Measurements from ENCODE around the gene USF2. TPM values are rescaled to one million over a fixed set of nuclear protein-coding genes. Genes with fewer than 3 reads are reported as not detected.

Gene USF2
- total and polyA plus RNA-seq, 10 of the 15 experiments (the other 5 are each of a cell fraction or from before 2014, with no cell fraction given): 0.56 to 157 (median 65.5) TPM

GRCh38 chr19:35249146-35249847 is 19.5 kb upstream of the USF2 start (continued):
- no peak for TF ChIP-seq REST (IDR thresholded peaks at IDR 0.05; ENCODE audit: low read depth, low read length)
- TF ChIP-seq EZH2 (IDR thresholded peaks at IDR 0.05; ENCODE audit: borderline replicate concordance, control insufficient read depth, low read depth, low read length): no peak
- no peak for TF ChIP-seq BCLAF1 (IDR thresholded peaks at IDR 0.05)
- no peak for TF ChIP-seq SREBF2 (IDR thresholded peaks at IDR 0.05; ENCODE audit: low read length)
- no peak for TF ChIP-seq NBN (IDR thresholded peaks at IDR 0.05)
- TF ChIP-seq HDGF (IDR thresholded peaks at IDR 0.05): no peak
- no peak for TF ChIP-seq CEBPZ (IDR thresholded peaks at IDR 0.05; ENCODE audit: low read depth, low read length)
- TF ChIP-seq SPI1 (IDR thresholded peaks at IDR 0.05; ENCODE audit: borderline replicate concordance, insufficient read depth, low read depth, low read length): peak; percentile 84; the same call in 1 of the 2 replicates
- 0 out of 2 replicates have a peak, but pooled peaks have one; percentile 5 for TF ChIP-seq CHD2 (IDR thresholded peaks at IDR 0.05; ENCODE audit: borderline replicate concordance, low read depth, low read length)
- TF ChIP-seq MEF2B (IDR thresholded peaks at IDR 0.05; ENCODE audit: partially characterized antibody, poor library complexity, severe bottlenecking): peak; percentile 47
- 0 out of 4 replicates have a peak, but pooled peaks of 1 of the 2 experiments have one; percentile 40 for TF ChIP-seq EP300 (IDR thresholded peaks at IDR 0.05; ENCODE audit: borderline replicate concordance in 1 of 2, control insufficient read depth in 1 of 2, low read depth in 2 of 2, low read length in 2 of 2)
- TF ChIP-seq KLF5 (IDR thresholded peaks at IDR 0.05; ENCODE audit: partially characterized antibody): no peak
- TF ChIP-seq SKIL (IDR thresholded peaks at IDR 0.05; ENCODE audit: low read depth, poor library complexity, severe bottlenecking): no peak
- peak; percentile 74 for TF ChIP-seq RELB (IDR thresholded peaks at IDR 0.05; ENCODE audit: low read depth)
